ENCODE measurements around the gene DHRS2. TPM values are rescaled to one million over a fixed set of nuclear protein-coding genes. Genes with fewer than 3 reads are reported as not detected.
"Not testable (repeated sequence)": the region's sequence is repeated elsewhere in the genome, so short reads cannot be mapped to it uniquely, and the experiment has no call there.

DHRS2 gene
- polyA plus RNA-seq (2011; rRNA removed) (0.09 and 0.15 TPM in 2 replicates), polyA minus RNA-seq (2011; rRNA and poly(A)+ RNA removed) (0.09 TPM in 1 of 2 replicates, not detected in the other)

GRCh38 chr14:23636317-23637211 lies at the start of gene DHRS2:
Gene DHRS2 (plus strand): TSS chr14:23636364. CDS start chr14:23638865, 2,501 bp downstream.
- Histone ChIP-seq H3K4me3 (ENCODE audit: low read depth, low read length) (no peak within 1 kb of the TSS), H3K9me3 (ENCODE audit: control insufficient read depth, insufficient read depth, low read length) (peaks cover 4% of the 10 kb centered on the region; the same call in 1 of the 2 replicates), H3K27ac (ENCODE audit: low read depth, low read length) (no peak within 1 kb of the TSS), H3K27me3 (ENCODE audit: control insufficient read depth, insufficient read depth, low read length) (peaks cover 3% of the 10 kb centered on the region)
- no peak for TF ChIP-seq CTCF (IDR thresholded peaks at IDR 0.05; ENCODE audit: low read depth, low read length)
- CTCF ChIA-PET, result interaction anchor here (1.2 kb wide), 1 partner anchor 274 kb away, joined by 4 read pairs; no protein-coding TSS in a partner anchor
- DNase-seq (ENCODE audit: low read depth, low spot score), result no peak
- POLR2A ChIA-PET, result no interaction called here

- Histone ChIP-seq H3K27me3 (ENCODE audit: control insufficient read depth, insufficient read depth, low read length) (no peaks in the 10 kb centered on the region), H3K27ac (ENCODE audit: low read depth, low read length) (no peak overlapping the region), H3K9me3 (ENCODE audit: control insufficient read depth, insufficient read depth, low read length) (no peaks in the 10 kb centered on the region; the same call in 1 of the 2 replicates), H3K4me3 (ENCODE audit: low read depth, low read length) (no peak overlapping the region)
- peak; percentile 79 for TF ChIP-seq CTCF (IDR thresholded peaks at IDR 0.05; ENCODE audit: low read depth, low read length)
- ChIA-PET CTCF (interaction anchor here (0.5 to 3.9 kb wide), 21 partner anchors 9 to 519 kb away, joined by 3 to 56 read pairs (median 3); partner anchors contain the start of gene DHRS4), POLR2A (no interaction called here)
- peak; percentile 60 for DNase-seq (ENCODE audit: low read depth, low spot score)
Measured at GRCh38 chr14:23588884-23589598, 47.1 kb upstream of the DHRS2 start.

- H3K27me3 ChIP-seq (ENCODE audit: control insufficient read depth, insufficient read depth, low read length), result no peaks in the 10 kb centered on the region
- TF ChIP-seq CTCF (IDR thresholded peaks at IDR 0.05; ENCODE audit: low read depth, low read length), result no peak
- H3K9me3 ChIP-seq (ENCODE audit: control insufficient read depth, insufficient read depth, low read length), result no peaks in the 10 kb centered on the region; the same call in 1 of the 2 replicates
- no peak overlapping the region for H3K27ac ChIP-seq (ENCODE audit: low read depth, low read length)
- ChIA-PET CTCF (interaction anchor here (0.9 to 3.9 kb wide), 13 partner anchors 16 to 364 kb away, joined by 3 to 56 read pairs (median 4); partner anchors contain the start of gene DHRS4), POLR2A (no interaction called here)
- DNase-seq (ENCODE audit: low read depth, low spot score), result no peak
- no peak overlapping the region for H3K4me3 ChIP-seq (ENCODE audit: low read depth, low read length)
Measured at GRCh38 chr14:23589606-23590005, 46.6 kb upstream of the DHRS2 start.

GRCh38 chr14:23590198-23590597 lies 46.0 kb upstream of the DHRS2 start:
- TF ChIP-seq CTCF (IDR thresholded peaks at IDR 0.05; ENCODE audit: low read depth, low read length), result no peak
- Histone ChIP-seq H3K27ac (ENCODE audit: low read depth, low read length) (no peak overlapping the region), H3K4me3 (ENCODE audit: low read depth, low read length) (no peak overlapping the region), H3K27me3 (ENCODE audit: control insufficient read depth, insufficient read depth, low read length) (no peaks in the 10 kb centered on the region), H3K9me3 (ENCODE audit: control insufficient read depth, insufficient read depth, low read length) (no peaks in the 10 kb centered on the region)
- ChIA-PET CTCF (interaction anchor here (0.7 to 3.9 kb wide), 3 partner anchors 42 to 321 kb away, joined by 4 to 56 read pairs (median 11); no protein-coding TSS in a partner anchor), POLR2A (no interaction called here)
- DNase-seq (ENCODE audit: low read depth, low spot score), result no peak

GRCh38 chr14:23594191-23594590 lies 42.0 kb upstream of the DHRS2 start:
- H3K27me3 ChIP-seq (ENCODE audit: control insufficient read depth, insufficient read depth, low read length); CTCF ChIA-PET; POLR2A ChIA-PET; H3K9me3 ChIP-seq (ENCODE audit: control insufficient read depth, insufficient read depth, low read length); H3K27ac ChIP-seq (ENCODE audit: low read depth, low read length); H3K4me3 ChIP-seq (ENCODE audit: low read depth, low read length); DNase-seq (ENCODE audit: low read depth, low spot score): not testable (repeated sequence)
